ENCODE results near the gene FAM124B. TPM values are rescaled to one million over a fixed set of nuclear protein-coding genes. Genes with fewer than 3 reads are reported as not detected.

The FAM124B gene
- total RNA-seq, 1 experiment from 2014 or later: 0.83 TPM

GRCh38 chr2:224350703-224351102 lies 51.2 kb downstream of the FAM124B start:
- Histone ChIP-seq H3K79me1 (ENCODE audit: insufficient read depth, low read depth, low read length, poor library complexity, severe bottlenecking) (no peaks in the 10 kb centered on the region), H3K27ac (ENCODE audit: insufficient read length, low read depth, low read length) (no peak overlapping the region), H3K23me2 (ENCODE audit: insufficient read length, low read depth, low read length, poor library complexity, severe bottlenecking) (no peaks in the 10 kb centered on the region), H4K20me1 (ENCODE audit: control insufficient read depth, insufficient read depth, insufficient read length) (no peaks in the 10 kb centered on the region), H3K23ac (ENCODE audit: insufficient read length, low read depth, low read length) (no peak overlapping the region), H3K9me3 (ENCODE audit: control insufficient read depth, low read depth, low read length) (no peaks in the 10 kb centered on the region), H3K4me1 (ENCODE audit: insufficient read depth, low read length) (no peaks in the 10 kb centered on the region), H3K56ac (ENCODE audit: insufficient read length, low read depth, low read length) (no peak overlapping the region), H4K8ac (replicated peaks; ENCODE audit: insufficient read length, low read depth, low read length) (no peak overlapping the region), H2BK20ac (ENCODE audit: low read depth, low read length, poor library complexity, severe bottlenecking) (no peak overlapping the region), H2BK5ac (ENCODE audit: insufficient read length, low read length) (no peak overlapping the region), H3K27me3 (ENCODE audit: insufficient read depth, low read length) (no peaks in the 10 kb centered on the region), H2BK12ac (ENCODE audit: insufficient read length, low read depth, low read length) (no peak overlapping the region), H2BK15ac (ENCODE audit: low read depth, low read length) (no peak overlapping the region), H2BK120ac (ENCODE audit: low read depth, low read length, poor library complexity, severe bottlenecking) (no peak overlapping the region), H3K18ac (ENCODE audit: insufficient read length, low read depth, low read length) (no peak overlapping the region), H2AFZ (ENCODE audit: low read length) (no peak overlapping the region), H4K5ac (ENCODE audit: insufficient read length, low read depth, low read length) (no peak overlapping the region), H3K4ac (ENCODE audit: low read depth, low read length) (no peak overlapping the region), H3K9ac (ENCODE audit: extremely low read depth, insufficient read length, low read length) (no peak overlapping the region), H3K14ac (ENCODE audit: insufficient read depth, low read length) (no peak overlapping the region), H3T11ph (ENCODE audit: low read length) (no peak overlapping the region), H4K91ac (ENCODE audit: insufficient read length, low read depth, low read length) (no peak overlapping the region), H3K4me2 (ENCODE audit: insufficient read depth, insufficient read length, low read length) (no peak overlapping the region), H3K79me2 (ENCODE audit: insufficient read depth, low read length) (no peaks in the 10 kb centered on the region), H2AK5ac (ENCODE audit: insufficient read length, low read length) (no peak overlapping the region)
- TF ChIP-seq CTCF (conservative IDR thresholded peaks at IDR 0.05): no peak
- Mint-ChIP-seq H3K9me3 (peaks cover 3 to 5% of the 10 kb centered on the region in 2 experiments; a peak in 3 of 5 replicates), H3K27me3 (ENCODE audit: low read depth) (no peaks in the 10 kb centered on the region; the same call in none of the 2 replicates), H3K27ac (no peak overlapping the region), H3K4me1 (no peaks in the 10 kb centered on the region), H3K36me3 (ENCODE audit: insufficient read depth in 1 of 3, low read depth in 3 of 3) (peaks cover 3 to 5% (median 3%) of the 10 kb centered on the region in 3 experiments; a peak in 5 of 7 replicates), H3K4me3 (no peak overlapping the region)
- WGBS (ENCODE audit: extremely low coverage, insufficient read length, low lambda C conversion rate): no CpG with 5 or more reads among the region's 1 CpG
- DNase-seq: no peak
